ENCODE measurements around the gene PLEKHG4.

DNA sequence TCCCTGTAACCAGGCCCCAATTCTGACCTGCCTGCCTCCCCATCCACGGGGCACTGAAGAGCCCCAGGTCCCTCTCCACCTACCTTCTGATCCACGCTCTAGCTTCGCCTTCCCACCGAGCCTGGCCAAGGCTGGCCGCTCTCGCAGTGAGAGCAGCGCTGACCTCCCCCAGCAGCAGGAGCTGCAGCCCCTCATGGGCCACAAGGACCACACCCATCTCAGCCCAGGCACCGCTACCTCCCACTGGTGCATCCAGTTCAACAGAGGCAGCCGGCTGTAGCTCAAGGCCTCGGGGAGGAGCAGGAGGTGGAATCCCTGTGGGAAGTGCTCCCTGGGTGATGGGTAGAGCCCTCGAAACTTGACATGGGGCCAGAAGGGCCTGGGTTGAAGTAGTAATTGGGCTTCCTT lies 8.4 kb upstream of the PLEKHG4 start:
- TF ChIP-seq TAF1 (IDR thresholded peaks at IDR 0.05; ENCODE audit: low read depth, low read length) (no peak), POLR2A (IDR thresholded peaks at IDR 0.05; ENCODE audit: low read depth, low read length) (no peak), SPI1 (IDR thresholded peaks at IDR 0.05; ENCODE audit: low read depth, low read length) (no peak), POLR2AphosphoS5 (IDR thresholded peaks at IDR 0.05; ENCODE audit: low read depth, low read length) (no peak)

Measured in GM12891 (cell line).